Body of pancreas (tissue), 4 donors: ENCODE results near the gene CYP27B1.

Experiments
- POLR2A ChIP-seq, 3 donors: fragments of 450-650 bp; IDR thresholded peaks; one replicate each; pipeline ENCODE4 v1.6.1; 2016; ENCODE audit warnings: antibody characterized with exemption in 3 of 3, mild to moderate bottlenecking in 2 of 3
- TF ChIP-seq, protein P1 (sequence below), 7 experiments: fragments of 450-650 bp in 4 of 7; fragments of 200-600 bp in 3 of 7; sonication (generic) in 3 of 7; IDR thresholded peaks; one replicate each; pipeline ENCODE4 v1.5.1; 2016 to 2019; ENCODE audit warnings: antibody characterized with exemption in 7 of 7

DNA sequence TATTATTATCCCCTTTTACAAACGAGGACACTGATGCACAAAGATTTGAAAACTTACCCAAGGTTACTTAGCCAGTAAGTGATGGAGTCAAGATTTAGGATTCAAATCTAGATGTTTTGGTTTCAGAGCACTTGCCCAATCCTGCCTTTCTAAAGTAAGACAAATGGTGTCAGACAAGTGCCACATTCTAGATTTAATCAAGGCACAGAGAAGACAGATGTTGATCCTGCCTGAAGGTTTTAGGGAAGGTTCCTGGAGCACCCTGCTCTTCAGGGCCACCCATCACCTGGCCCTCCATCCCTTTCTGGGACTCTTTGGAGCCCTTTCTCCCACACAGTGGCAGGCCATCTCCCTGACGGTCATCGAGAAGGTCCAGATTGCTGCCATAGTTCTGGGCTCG, 9.1 kb downstream of the CYP27B1 start:
- TF ChIP-seq, protein P1, sequence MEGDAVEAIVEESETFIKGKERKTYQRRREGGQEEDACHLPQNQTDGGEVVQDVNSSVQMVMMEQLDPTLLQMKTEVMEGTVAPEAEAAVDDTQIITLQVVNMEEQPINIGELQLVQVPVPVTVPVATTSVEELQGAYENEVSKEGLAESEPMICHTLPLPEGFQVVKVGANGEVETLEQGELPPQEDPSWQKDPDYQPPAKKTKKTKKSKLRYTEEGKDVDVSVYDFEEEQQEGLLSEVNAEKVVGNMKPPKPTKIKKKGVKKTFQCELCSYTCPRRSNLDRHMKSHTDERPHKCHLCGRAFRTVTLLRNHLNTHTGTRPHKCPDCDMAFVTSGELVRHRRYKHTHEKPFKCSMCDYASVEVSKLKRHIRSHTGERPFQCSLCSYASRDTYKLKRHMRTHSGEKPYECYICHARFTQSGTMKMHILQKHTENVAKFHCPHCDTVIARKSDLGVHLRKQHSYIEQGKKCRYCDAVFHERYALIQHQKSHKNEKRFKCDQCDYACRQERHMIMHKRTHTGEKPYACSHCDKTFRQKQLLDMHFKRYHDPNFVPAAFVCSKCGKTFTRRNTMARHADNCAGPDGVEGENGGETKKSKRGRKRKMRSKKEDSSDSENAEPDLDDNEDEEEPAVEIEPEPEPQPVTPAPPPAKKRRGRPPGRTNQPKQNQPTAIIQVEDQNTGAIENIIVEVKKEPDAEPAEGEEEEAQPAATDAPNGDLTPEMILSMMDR (IDR thresholded peaks at IDR 0.05): no peak
- TF ChIP-seq POLR2A (IDR thresholded peaks at IDR 0.05): no peak
